H9 (cell line): ENCODE results near the gene DSCAM. TPM values are rescaled to one million over a fixed set of nuclear protein-coding genes. Genes with fewer than 3 reads are reported as not detected.

Source experiments
- DNase-seq: peaks from one replicate; pipeline ENCODE4 v3.0.0-alpha.2; 2017
- H2AFZ ChIP-seq: one replicate; pipeline ENCODE4 v1.6.1; 2013; ENCODE audit warnings: mild to moderate bottlenecking, low read length, control low read depth, moderate library complexity
- H2AK5ac ChIP-seq: 2 replicates; pipeline ENCODE4 v1.6.1; 2013; ENCODE audit warnings: low read length, control low read depth, mixed read lengths; ENCODE audit not compliant: insufficient read length
- H2BK120ac ChIP-seq: one replicate; pipeline ENCODE4 v1.6.1; 2013; ENCODE audit warnings: low read depth, mild to moderate bottlenecking, low read length, control low read depth, inconsistent platforms; ENCODE audit not compliant: poor library complexity, severe bottlenecking
- H2BK12ac ChIP-seq: 2 replicates; pipeline ENCODE4 v1.6.1; 2013; ENCODE audit warnings: low read length, control low read depth, mixed read lengths, low read depth; ENCODE audit not compliant: insufficient read length
- H2BK15ac ChIP-seq: 2 replicates; pipeline ENCODE4 v1.6.1; 2013; ENCODE audit warnings: low read depth, low read length, control low read depth
- H2BK20ac ChIP-seq: one replicate; pipeline ENCODE4 v1.6.1; 2013; ENCODE audit warnings: low read depth, mild to moderate bottlenecking, low read length, control low read depth, inconsistent platforms; ENCODE audit not compliant: poor library complexity, severe bottlenecking
- H2BK5ac ChIP-seq: 2 replicates; pipeline ENCODE4 v1.6.1; 2013; ENCODE audit warnings: low read length, control low read depth, mixed read lengths; ENCODE audit not compliant: insufficient read length
- H3K14ac ChIP-seq: 2 replicates; pipeline ENCODE4 v1.6.1; 2013; ENCODE audit warnings: low read length, control low read depth; ENCODE audit not compliant: insufficient read depth
- H3K18ac ChIP-seq: 2 replicates; pipeline ENCODE4 v1.6.1; 2013; ENCODE audit warnings: low read depth, mild to moderate bottlenecking, mixed read lengths, low read length, control low read depth; ENCODE audit not compliant: insufficient read length
- H3K23ac ChIP-seq: 2 replicates; pipeline ENCODE4 v1.6.1; 2013; ENCODE audit warnings: low read length, control low read depth, mixed read lengths, low read depth; ENCODE audit not compliant: insufficient read length
- H3K23me2 ChIP-seq: 2 replicates; pipeline ENCODE4 v1.6.1; 2013; ENCODE audit warnings: low read depth, mild to moderate bottlenecking, mixed read lengths, low read length, control low read depth; ENCODE audit not compliant: insufficient read length, poor library complexity, severe bottlenecking
- H3K27ac ChIP-seq: 2 replicates; pipeline ENCODE4 v1.5.1; 2013; ENCODE audit warnings: low read length, control low read depth, mixed read lengths, low read depth; ENCODE audit not compliant: insufficient read length
- H3K27me3 ChIP-seq: 2 replicates; pipeline ENCODE4 v1.6.1; 2013; ENCODE audit warnings: low read length, control low read depth, inconsistent platforms; ENCODE audit not compliant: insufficient read depth
- H3K4ac ChIP-seq: 2 replicates; pipeline ENCODE4 v1.6.1; 2013; ENCODE audit warnings: low read depth, mild to moderate bottlenecking, control low read depth, inconsistent platforms, low read length, moderate library complexity
- H3K4me1 ChIP-seq: 2 replicates; pipeline ENCODE4 v1.6.1; 2013; ENCODE audit warnings: low read length, control low read depth, inconsistent platforms; ENCODE audit not compliant: insufficient read depth
- H3K4me2 ChIP-seq: 2 replicates; pipeline ENCODE4 v1.6.1; 2013; ENCODE audit warnings: low read length, control low read depth, mixed read lengths; ENCODE audit not compliant: insufficient read length, insufficient read depth
- H3K56ac ChIP-seq: 2 replicates; pipeline ENCODE4 v1.6.1; 2013; ENCODE audit warnings: low read depth, mild to moderate bottlenecking, mixed read lengths, low read length, control low read depth; ENCODE audit not compliant: insufficient read length
- H3K79me1 ChIP-seq: 2 replicates; pipeline ENCODE4 v1.6.1; 2013; ENCODE audit warnings: low read depth, mild to moderate bottlenecking, moderate library complexity, low read length, control low read depth, inconsistent platforms; ENCODE audit not compliant: insufficient read depth, poor library complexity, severe bottlenecking
- H3K79me2 ChIP-seq: 2 replicates; pipeline ENCODE4 v1.6.1; 2013; ENCODE audit warnings: low read length, control low read depth, inconsistent platforms; ENCODE audit not compliant: insufficient read depth
- H3K9ac ChIP-seq: 2 replicates; pipeline ENCODE4 v1.6.1; 2013; ENCODE audit warnings: low read length, control low read depth, mixed read lengths; ENCODE audit not compliant: insufficient read length; ENCODE audit errors: extremely low read depth
- H3K9me3 ChIP-seq: one replicate; pipeline ENCODE4 v1.6.1; 2013; ENCODE audit warnings: low read depth, low read length, inconsistent platforms; ENCODE audit not compliant: control insufficient read depth
- H3T11ph ChIP-seq: one replicate; pipeline ENCODE4 v1.6.1; 2013; ENCODE audit warnings: mild to moderate bottlenecking, low read length, control low read depth, inconsistent platforms
- H4K20me1 ChIP-seq: one replicate; pipeline ENCODE4 v1.6.1; 2013; ENCODE audit not compliant: control insufficient read depth, insufficient read length, insufficient read depth
- H4K5ac ChIP-seq: 2 replicates; pipeline ENCODE4 v1.6.1; 2013; ENCODE audit warnings: low read depth, mild to moderate bottlenecking, mixed read lengths, low read length, control low read depth; ENCODE audit not compliant: insufficient read length
- H4K8ac ChIP-seq: replicated peaks from 2 replicates; pipeline ENCODE4 v1.6.1; 2013; ENCODE audit warnings: low read length, control low read depth, mixed read lengths, low read depth; ENCODE audit not compliant: insufficient read length
- H4K91ac ChIP-seq: 2 replicates; pipeline ENCODE4 v1.6.1; 2013; ENCODE audit warnings: low read depth, mild to moderate bottlenecking, moderate library complexity, mixed read lengths, low read length, control low read depth; ENCODE audit not compliant: insufficient read length
- H3K27ac Mint-ChIP-seq, 3 experiments: 2 replicates in 2 of 3; 3 replicates in 1 of 3; pipeline ENCODE4 v1.8.0; 2020 to 2021; ENCODE audit warnings: mixed read lengths in 3 of 3, mild to moderate bottlenecking in 1 of 3, moderate library complexity in 1 of 3
- H3K27me3 Mint-ChIP-seq: 2 replicates; pipeline ENCODE4 v1.8.0; 2021; ENCODE audit warnings: low read depth, mild to moderate bottlenecking, moderate library complexity, mixed read lengths
- H3K36me3 Mint-ChIP-seq, 3 experiments: 2 replicates in 2 of 3; 3 replicates in 1 of 3; pipeline ENCODE4 v1.8.0; 2020 to 2021; ENCODE audit warnings: low read depth in 3 of 3, mixed read lengths in 3 of 3; ENCODE audit not compliant: insufficient read depth in 1 of 3
- H3K4me1 Mint-ChIP-seq, 2 experiments: 2 replicates each; pipeline ENCODE4 v1.8.0; 2020; ENCODE audit warnings: mixed read lengths in 2 of 2
- H3K4me3 Mint-ChIP-seq, 2 experiments: 2 replicates in 1 of 2; 3 replicates in 1 of 2; pipeline ENCODE4 v1.8.0; 2020 to 2021; ENCODE audit warnings: mild to moderate bottlenecking in 2 of 2, mixed read lengths in 2 of 2, moderate library complexity in 1 of 2
- H3K9me3 Mint-ChIP-seq, 2 experiments: 2 replicates in 1 of 2; 3 replicates in 1 of 2; pipeline ENCODE4 v1.8.0; 2020; ENCODE audit warnings: mild to moderate bottlenecking in 2 of 2, mixed read lengths in 2 of 2, moderate library complexity in 1 of 2
- CTCF ChIP-seq: fragments of 200-600 bp; sonication (generic); conservative IDR thresholded peaks from 3 replicates; pipeline ENCODE4 v1.8.0; 2021; ENCODE audit warnings: antibody characterized with exemption, mild to moderate bottlenecking
- WGBS: extraction: QIAGEN DNeasy Blood & Tissue Kit; methylation state at CpG from one replicate; pipeline ENCODE4 v1.1.7; 2013; ENCODE audit warnings: missing lambda C conversion rate, low lambda C conversion rate, mixed read lengths; ENCODE audit not compliant: insufficient read length; ENCODE audit errors: extremely low coverage; 5-methylcytosine and 5-hydroxymethylcytosine counted together
- total RNA-seq: library from RNA; stranded (reverse); gene quantifications from 2 replicates; pipeline ENCODE4 v1.2.1, GENCODE V29; 2021

The DSCAM gene
- total RNA-seq, 1 experiment from 2014 or later, result 0.17 TPM

GRCh38 chr21:40313260-40313659 is 533.7 kb downstream of the DSCAM start:
- Histone ChIP-seq H2BK20ac (no peak overlapping the region), H3T11ph (no peak overlapping the region), H3K23ac (no peak overlapping the region), H3K4me1 (no peaks in the 10 kb centered on the region), H3K27me3 (no peaks in the 10 kb centered on the region), H4K5ac (no peak overlapping the region), H3K79me1 (no peaks in the 10 kb centered on the region), H3K4ac (no peak overlapping the region), H4K91ac (no peak overlapping the region), H2BK12ac (no peak overlapping the region), H2AK5ac (no peak overlapping the region), H3K23me2 (no peaks in the 10 kb centered on the region), H2AFZ (no peak overlapping the region), H3K9ac (no peak overlapping the region), H3K56ac (no peak overlapping the region), H2BK120ac (no peak overlapping the region), H3K14ac (no peak overlapping the region), H3K4me2 (no peak overlapping the region), H4K8ac (no peak overlapping the region), H2BK15ac (no peak overlapping the region), H3K9me3 (no peaks in the 10 kb centered on the region), H3K18ac (no peak overlapping the region), H3K27ac (no peak overlapping the region), H4K20me1 (no peaks in the 10 kb centered on the region), H3K79me2 (no peaks in the 10 kb centered on the region), H2BK5ac (no peak overlapping the region)
- Mint-ChIP-seq H3K4me3 (no peak overlapping the region), H3K27me3 (no peaks in the 10 kb centered on the region), H3K27ac (no peak overlapping the region), H3K4me1 (no peaks in the 10 kb centered on the region), H3K9me3 (no peaks in the 10 kb centered on the region), H3K36me3 (no peaks in the 10 kb centered on the region; a peak in 1 of 7 replicates)
- TF ChIP-seq CTCF, result no peak
- DNase-seq, result no peak
- WGBS, result no CpG with 5 or more reads among the region's 4 CpGs
